WTC11 (cell line): ENCODE measurements around the gene FGA. TPM values are rescaled to one million over a fixed set of nuclear protein-coding genes. Genes with fewer than 3 reads are reported as not detected.

Experiments used
- ATAC-seq: fragments of 200-7000 bp; cut with Tn5 transposase; 2 replicates; pipeline ENCODE4 v1.10.0; 2021; ENCODE audit warnings: mild to moderate bottlenecking, moderate library complexity
- CTCF ChIA-PET: fragments of 300-600 bp; sonication (Branson Sonifier 250); formaldehyde crosslinking; loops from one replicate; lab custom pipeline; 2021; ENCODE audit warnings: antibody characterized with exemption; lab: Charles Lee
- POLR2A ChIA-PET: fragments of 350-600 bp; sonication (Branson Sonifier 250); formaldehyde crosslinking; loops from one replicate; lab custom pipeline; 2021; ENCODE audit warnings: antibody characterized with exemption; lab: Charles Lee
- DNase-seq: peaks from one replicate; pipeline ENCODE4 v3.0.0; 2021; ENCODE audit warnings: low spot score
- H3K27ac Mint-ChIP-seq: 2 replicates; pipeline ENCODE4 v1.8.0; 2021; ENCODE audit warnings: mixed read lengths
- H3K27me3 Mint-ChIP-seq: 2 replicates; pipeline ENCODE4 v1.8.0; 2021; ENCODE audit warnings: low read depth, mild to moderate bottlenecking, moderate library complexity, mixed read lengths
- H3K36me3 Mint-ChIP-seq: 2 replicates; pipeline ENCODE4 v1.8.0; 2021; ENCODE audit warnings: mixed read lengths
- H3K4me1 Mint-ChIP-seq: 2 replicates; pipeline ENCODE4 v1.8.0; 2022; ENCODE audit warnings: mixed read lengths
- H3K4me3 Mint-ChIP-seq: 2 replicates; pipeline ENCODE4 v1.8.0; 2021; ENCODE audit warnings: mild to moderate bottlenecking, moderate library complexity, mixed read lengths
- H3K9me3 Mint-ChIP-seq: 2 replicates; pipeline ENCODE4 v1.8.0; 2021; ENCODE audit warnings: mixed read lengths
- AR ChIP-seq: fragments of 250-450 bp; sonication (Bioruptor Pico); IDR thresholded peaks from 2 replicates; pipeline ENCODE4 v1.9.0; 2021; ENCODE audit warnings: mild to moderate bottlenecking
- ARID4B ChIP-seq: sonication (generic); formaldehyde crosslinking; IDR thresholded peaks from 2 replicates; pipeline ENCODE4 v1.8.0; 2023; ENCODE audit warnings: missing genetic modification reagents, mild to moderate bottlenecking, borderline replicate concordance
- ATF6 ChIP-seq: sonication (generic); formaldehyde crosslinking; IDR thresholded peaks from 2 replicates; pipeline ENCODE4 v1.8.1; 2023; ENCODE audit warnings: mild to moderate bottlenecking, missing genetic modification reagents
- FOXJ3 ChIP-seq: sonication (generic); formaldehyde crosslinking; IDR thresholded peaks from 2 replicates; pipeline ENCODE4 v1.9.0; 2021; ENCODE audit warnings: missing genetic modification reagents, mild to moderate bottlenecking, borderline replicate concordance
- GABPB1 ChIP-seq: sonication (generic); formaldehyde crosslinking; IDR thresholded peaks from 2 replicates; pipeline ENCODE4 v1.8.1; 2023; ENCODE audit warnings: mild to moderate bottlenecking, missing genetic modification reagents
- HMGXB4 ChIP-seq: sonication (generic); formaldehyde crosslinking; IDR thresholded peaks from 2 replicates; pipeline ENCODE4 v1.8.1; 2023; ENCODE audit warnings: mild to moderate bottlenecking, moderate library complexity, missing genetic modification reagents
- IRF1 ChIP-seq: sonication (generic); formaldehyde crosslinking; IDR thresholded peaks from 2 replicates; pipeline ENCODE4 v1.8.0; 2023; ENCODE audit warnings: missing genetic modification reagents
- IRF2 ChIP-seq: sonication (generic); formaldehyde crosslinking; IDR thresholded peaks from 2 replicates; pipeline ENCODE4 v1.8.0; 2022; ENCODE audit warnings: low read depth, missing genetic modification reagents, borderline replicate concordance
- NR1H2 ChIP-seq: sonication (generic); formaldehyde crosslinking; IDR thresholded peaks from 2 replicates; pipeline ENCODE4 v1.9.0; 2021; ENCODE audit warnings: mild to moderate bottlenecking, moderate library complexity, missing genetic modification reagents
- NR2C2 ChIP-seq: sonication (generic); formaldehyde crosslinking; IDR thresholded peaks from 2 replicates; pipeline ENCODE4 v1.8.0; 2022; ENCODE audit warnings: mild to moderate bottlenecking, missing genetic modification reagents
- SOX15 ChIP-seq: fragments of 250-450 bp; sonication (Bioruptor Pico); IDR thresholded peaks from 2 replicates; pipeline ENCODE4 v1.9.0; 2021; ENCODE audit warnings: mild to moderate bottlenecking
- TEAD1 ChIP-seq: sonication (generic); formaldehyde crosslinking; IDR thresholded peaks from 2 replicates; pipeline ENCODE4 v1.8.0; 2022; ENCODE audit warnings: mild to moderate bottlenecking, missing genetic modification reagents
- TEAD4 ChIP-seq: sonication (generic); formaldehyde crosslinking; IDR thresholded peaks from 2 replicates; pipeline ENCODE4 v1.8.0; 2022; ENCODE audit warnings: mild to moderate bottlenecking, missing genetic modification reagents
- USF1 ChIP-seq: sonication (generic); formaldehyde crosslinking; IDR thresholded peaks from 2 replicates; pipeline ENCODE4 v1.8.0; 2022; ENCODE audit warnings: mild to moderate bottlenecking, missing genetic modification reagents
- USF2 ChIP-seq: sonication (generic); formaldehyde crosslinking; IDR thresholded peaks from 2 replicates; pipeline ENCODE4 v1.8.1; 2023; ENCODE audit warnings: mild to moderate bottlenecking, missing genetic modification reagents, moderate library complexity
- ZNF219 ChIP-seq: sonication (generic); formaldehyde crosslinking; IDR thresholded peaks from 2 replicates; pipeline ENCODE4 v1.8.0; 2023; ENCODE audit warnings: missing genetic modification reagents, mild to moderate bottlenecking, borderline replicate concordance
- ZNF396 ChIP-seq: fragments of 250-450 bp; sonication (Bioruptor Pico); IDR thresholded peaks from 2 replicates; pipeline ENCODE4 v1.8.0; 2021; ENCODE audit warnings: mild to moderate bottlenecking, moderate library complexity, borderline replicate concordance
- ZNF416 ChIP-seq: fragments of 250-450 bp; sonication (Bioruptor Pico); IDR thresholded peaks from 2 replicates; pipeline ENCODE4 v1.9.0; 2021; ENCODE audit warnings: mild to moderate bottlenecking, inconsistent platforms
- total RNA-seq: library from RNA; stranded (reverse); gene quantifications from 3 replicates; pipeline ENCODE4 v1.2.3, GENCODE V29; 2021

FGA gene
- total RNA-seq, 1 experiment from 2014 or later: 3.2 TPM

GRCh38 chr4:154560419-154560801, 30.1 kb downstream of the FGA start (continued):
- no peak for TF ChIP-seq AR (CRISPR knock-in tag)
- no peak for TF ChIP-seq USF2 (CRISPR knock-in tag)
- no peak for TF ChIP-seq NR2C2 (CRISPR knock-in tag)
- TF ChIP-seq TEAD1 (CRISPR knock-in tag): no peak
- TF ChIP-seq ZNF219 (CRISPR knock-in tag): no peak
- TF ChIP-seq ATF6 (CRISPR knock-in tag): no peak
- no peak for TF ChIP-seq ZNF396
- TF ChIP-seq NR1H2 (CRISPR knock-in tag): no peak

- POLR2A ChIA-PET: interaction anchor here (0.9 kb wide), 1 partner anchor 10 kb away, joined by 5 read pairs; the partner anchor contains the start of gene PLRG1
- Mint-ChIP-seq H3K4me3 (no peak overlapping the region), H3K36me3 (no peaks in the 10 kb centered on the region), H3K27me3 (no peaks in the 10 kb centered on the region), H3K27ac (no peak overlapping the region), H3K9me3 (no peaks in the 10 kb centered on the region), H3K4me1 (no peaks in the 10 kb centered on the region)
- TF ChIP-seq IRF2 (no peak), GABPB1 (CRISPR knock-in tag) (peak; percentile 85)
- peak; percentile 98 for ATAC-seq
- CTCF ChIA-PET: interaction anchor here (0.6 to 4.5 kb wide), 34 partner anchors 9 to 709 kb away, joined by 3 to 145 read pairs (median 6); partner anchors contain the start of genes FGA, FGG and PLRG1
- peak; percentile 17 for DNase-seq
Observed at GRCh38 chr4:154559494-154560418, 30.8 kb downstream of the FGA start.

GRCh38 chr4:154559141-154559493, 31.4 kb downstream of the FGA start:
- TF ChIP-seq USF1 (CRISPR knock-in tag): no peak
- no peak for TF ChIP-seq SOX15 (CRISPR knock-in tag)
- TF ChIP-seq FOXJ3 (CRISPR knock-in tag): no peak
- no peak for TF ChIP-seq ZNF416 (CRISPR knock-in tag)
- no peak for TF ChIP-seq IRF1 (CRISPR knock-in tag)
- TF ChIP-seq TEAD4 (CRISPR knock-in tag): no peak
- TF ChIP-seq HMGXB4 (CRISPR knock-in tag): no peak
- no peak for TF ChIP-seq ARID4B (CRISPR knock-in tag)
- no peaks in the 10 kb centered on the region for H3K9me3 Mint-ChIP-seq
- H3K36me3 Mint-ChIP-seq: no peaks in the 10 kb centered on the region
- H3K27ac Mint-ChIP-seq: no peak overlapping the region
- CTCF ChIA-PET: interaction anchor here (0.6 to 4.5 kb wide), 34 partner anchors 9 to 710 kb away, joined by 3 to 145 read pairs (median 6); partner anchors contain the start of genes FGA, FGG and PLRG1
- peak; percentile 46 for ATAC-seq
- DNase-seq: no peak
- POLR2A ChIA-PET: interaction anchor here (0.9 kb wide), 1 partner anchor 9 kb away, joined by 5 read pairs; the partner anchor contains the start of gene PLRG1
- no peaks in the 10 kb centered on the region for H3K27me3 Mint-ChIP-seq
- no peak overlapping the region for H3K4me3 Mint-ChIP-seq
- no peaks in the 10 kb centered on the region for H3K4me1 Mint-ChIP-seq
